OCI-LY3 (cell line): Measurements from ENCODE around the gene DIP2C.

ENCODE experiments used
- H2AFZ ChIP-seq: fragments of 200-600, 300-600 bp; shearing (Covaris generic); 2 replicates; pipeline ENCODE4 v1.6.0; 2014; ENCODE audit warnings: antibody characterized with exemption, low read depth, low read length
- H3K27ac ChIP-seq: fragments of 200-600, 300-600 bp; sonication (generic); 2 replicates; pipeline ENCODE4 v1.5.1; 2014; ENCODE audit warnings: mild to moderate bottlenecking, low read length, moderate library complexity, mixed read lengths
- H3K27me3 ChIP-seq: fragments of 200-600, 300-600 bp; sonication (generic); 2 replicates; pipeline ENCODE4 v1.6.1; 2014; ENCODE audit warnings: low read depth, low read length, mixed read lengths
- H3K36me3 ChIP-seq: fragments of 200-600, 300-600 bp; sonication (generic); replicated peaks from 2 replicates; pipeline ENCODE3; 2014; ENCODE audit warnings: low read depth, low read length, mixed read lengths
- H3K4me1 ChIP-seq: fragments of 300-600, 200-600 bp; sonication (generic); 2 replicates; pipeline ENCODE4 v1.6.1; 2014; ENCODE audit warnings: low read length, mixed read lengths
- H3K4me2 ChIP-seq: fragments of 200-600, 300-600 bp; sonication (generic); 2 replicates; pipeline ENCODE4 v1.6.1; 2014; ENCODE audit warnings: low read length, mixed read lengths
- H3K4me3 ChIP-seq: fragments of 300-600, 200-600 bp; sonication (generic); 2 replicates; pipeline ENCODE4 v1.5.1; 2014; ENCODE audit warnings: antibody characterized with exemption, mild to moderate bottlenecking, low read length, moderate library complexity
- H3K79me2 ChIP-seq: fragments of 300-600, 200-600 bp; shearing (Covaris generic); 2 replicates; pipeline ENCODE4 v1.6.1; 2014; ENCODE audit warnings: mild to moderate bottlenecking, low read length, mixed read lengths
- H3K9ac ChIP-seq: fragments of 300-600, 200-600 bp; shearing (Covaris generic); 2 replicates; pipeline ENCODE4 v1.6.0; 2014; ENCODE audit warnings: mild to moderate bottlenecking, low read length, moderate library complexity
- H3K9me3 ChIP-seq: fragments of 200-600, 300-600 bp; shearing (Covaris generic); 2 replicates; pipeline ENCODE4 v1.6.1; 2014; ENCODE audit warnings: low read length, mixed read lengths; ENCODE audit not compliant: insufficient read depth
- H4K20me1 ChIP-seq: fragments of 200-600, 300-600 bp; sonication (generic); 2 replicates; pipeline ENCODE4 v1.6.1; 2016; ENCODE audit warnings: low read length, mixed read lengths; ENCODE audit not compliant: insufficient read depth
- EZH2phosphoT487 ChIP-seq: fragments of 200-600 bp; shearing (Covaris generic); IDR thresholded peaks from 2 replicates; pipeline ENCODE4 v1.6.1; 2018; ENCODE audit warnings: antibody characterized with exemption, mixed run types, low read depth
- TF ChIP-seq, protein P1 (sequence below): fragments of 200-600, 300-600 bp; sonication (generic); IDR thresholded peaks from 2 replicates; pipeline ENCODE4 v1.5.1; 2014; ENCODE audit warnings: antibody characterized with exemption, low read length, low read depth

Gene DIP2C

DNA sequence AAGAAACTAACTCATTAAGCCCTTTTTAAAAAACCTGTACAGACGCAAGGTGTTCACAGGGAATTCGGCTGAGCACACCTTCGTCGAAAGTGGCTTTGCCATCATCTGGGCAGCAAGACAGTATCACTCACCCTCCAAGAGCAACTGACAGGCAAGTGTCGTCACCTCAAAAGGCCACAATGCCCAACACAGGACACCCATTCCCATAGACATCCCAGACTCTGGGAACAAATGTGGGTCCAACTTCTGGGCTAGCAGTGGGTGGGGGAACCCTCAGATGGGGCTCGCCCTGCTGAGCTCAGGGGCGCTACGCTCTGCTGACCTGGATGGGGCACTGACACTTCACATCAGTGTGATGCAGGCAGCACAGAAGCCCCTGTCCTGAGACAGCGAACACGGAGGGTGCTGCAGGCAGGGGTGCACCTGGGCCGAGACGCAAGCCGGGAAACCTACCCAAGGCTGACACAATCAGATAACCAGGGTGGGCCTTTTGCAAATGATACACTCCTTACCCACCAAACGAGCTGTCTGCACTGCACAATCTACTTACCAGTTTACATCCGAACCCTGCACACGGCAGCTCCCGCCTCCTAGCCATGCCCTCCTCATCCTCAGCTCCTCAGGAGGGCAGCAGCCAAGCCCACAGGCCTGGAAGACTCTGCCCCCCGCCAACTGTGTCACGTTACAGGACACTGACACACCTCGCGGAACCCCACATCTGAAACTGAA lies 1.7 kb downstream of the DIP2C start:
- Histone ChIP-seq H3K9ac (no peak overlapping the region), H3K4me1 (no peaks in the 10 kb centered on the region), H3K27ac (no peak overlapping the region), H3K4me3 (no peak overlapping the region), H3K4me2 (no peak overlapping the region), H3K9me3 (no peaks in the 10 kb centered on the region), H4K20me1 (no peaks in the 10 kb centered on the region), H3K79me2 (no peaks in the 10 kb centered on the region), H3K36me3 (no peaks in the 10 kb centered on the region), H3K27me3 (no peaks in the 10 kb centered on the region), H2AFZ (no peak overlapping the region)
- TF ChIP-seq EZH2phosphoT487: no peak
- TF ChIP-seq, protein P1, sequence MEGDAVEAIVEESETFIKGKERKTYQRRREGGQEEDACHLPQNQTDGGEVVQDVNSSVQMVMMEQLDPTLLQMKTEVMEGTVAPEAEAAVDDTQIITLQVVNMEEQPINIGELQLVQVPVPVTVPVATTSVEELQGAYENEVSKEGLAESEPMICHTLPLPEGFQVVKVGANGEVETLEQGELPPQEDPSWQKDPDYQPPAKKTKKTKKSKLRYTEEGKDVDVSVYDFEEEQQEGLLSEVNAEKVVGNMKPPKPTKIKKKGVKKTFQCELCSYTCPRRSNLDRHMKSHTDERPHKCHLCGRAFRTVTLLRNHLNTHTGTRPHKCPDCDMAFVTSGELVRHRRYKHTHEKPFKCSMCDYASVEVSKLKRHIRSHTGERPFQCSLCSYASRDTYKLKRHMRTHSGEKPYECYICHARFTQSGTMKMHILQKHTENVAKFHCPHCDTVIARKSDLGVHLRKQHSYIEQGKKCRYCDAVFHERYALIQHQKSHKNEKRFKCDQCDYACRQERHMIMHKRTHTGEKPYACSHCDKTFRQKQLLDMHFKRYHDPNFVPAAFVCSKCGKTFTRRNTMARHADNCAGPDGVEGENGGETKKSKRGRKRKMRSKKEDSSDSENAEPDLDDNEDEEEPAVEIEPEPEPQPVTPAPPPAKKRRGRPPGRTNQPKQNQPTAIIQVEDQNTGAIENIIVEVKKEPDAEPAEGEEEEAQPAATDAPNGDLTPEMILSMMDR: no peak

DNA sequence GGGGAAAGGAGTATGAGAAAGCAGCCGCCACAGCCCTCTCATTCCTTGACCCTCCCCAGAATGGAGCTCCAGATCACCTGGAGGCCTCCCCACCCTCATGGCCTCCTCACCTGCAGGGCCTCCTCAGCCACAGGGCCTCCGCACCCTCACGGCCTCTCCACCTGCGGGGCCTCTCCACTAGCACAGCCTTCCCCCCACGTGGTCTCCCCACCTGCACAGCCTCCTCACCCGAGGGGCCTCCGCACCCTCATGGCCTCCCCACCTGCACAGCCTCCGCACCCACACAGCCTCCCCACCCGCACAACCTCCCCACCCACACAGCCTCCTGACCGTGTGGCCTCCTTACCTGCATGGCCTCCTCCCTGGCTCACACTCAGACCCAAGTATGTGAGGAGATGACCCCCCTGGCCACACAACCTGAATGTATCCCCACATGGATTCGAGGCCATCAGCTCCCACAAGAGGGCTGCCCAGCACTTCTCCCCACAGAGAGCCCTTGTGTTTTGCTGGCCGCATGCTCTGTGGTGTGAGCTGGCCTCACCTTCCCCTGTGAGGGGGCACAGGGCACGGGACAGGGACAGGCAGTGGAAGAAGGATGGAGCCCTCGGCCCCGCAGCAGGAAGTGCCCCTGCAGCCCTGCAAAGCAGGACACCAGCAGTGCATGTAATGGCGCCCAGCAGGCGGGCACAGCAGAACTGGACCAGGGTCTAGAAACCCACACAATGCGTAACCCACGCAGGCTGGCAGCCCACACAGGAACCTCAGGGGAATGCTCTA lies 3.1 kb downstream of the DIP2C start:
- H3K79me2 ChIP-seq: no peaks in the 10 kb centered on the region
- H3K27ac ChIP-seq: no peak overlapping the region
- no peak overlapping the region for H3K4me3 ChIP-seq
- no peaks in the 10 kb centered on the region for H3K27me3 ChIP-seq
- TF ChIP-seq, protein P1: no peak
- TF ChIP-seq EZH2phosphoT487: no peak
- H3K36me3 ChIP-seq: no peaks in the 10 kb centered on the region
- no peak overlapping the region for H2AFZ ChIP-seq
- no peak overlapping the region for H3K4me2 ChIP-seq
- H3K9ac ChIP-seq: no peak overlapping the region
- H3K4me1 ChIP-seq: no peaks in the 10 kb centered on the region
- no peaks in the 10 kb centered on the region for H4K20me1 ChIP-seq
- H3K9me3 ChIP-seq: no peaks in the 10 kb centered on the region

DNA sequence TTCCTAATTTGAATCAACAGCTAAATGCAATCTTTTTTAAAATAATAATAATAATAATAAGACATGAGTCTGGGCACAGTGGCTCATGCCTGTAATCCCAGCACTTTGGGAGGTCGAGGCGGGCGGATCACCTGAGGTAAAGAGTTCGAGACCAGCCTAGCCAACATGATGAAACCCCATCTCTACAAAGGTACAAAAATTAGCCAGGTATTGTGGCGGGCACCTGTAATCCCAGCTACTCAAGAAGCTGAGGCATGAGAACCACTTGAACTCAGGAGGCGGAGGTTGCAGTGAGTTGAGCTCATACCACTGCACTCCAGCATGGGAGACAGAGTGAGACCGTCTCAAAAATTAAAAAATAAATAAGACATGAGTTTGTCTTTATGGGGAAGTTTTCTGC lies 3.9 kb downstream of the DIP2C start:
- Histone ChIP-seq H3K27me3 (no peaks in the 10 kb centered on the region), H3K27ac (no peak overlapping the region), H4K20me1 (no peaks in the 10 kb centered on the region), H2AFZ (no peak overlapping the region), H3K9me3 (no peaks in the 10 kb centered on the region), H3K4me3 (no peak overlapping the region), H3K36me3 (no peaks in the 10 kb centered on the region), H3K4me1 (no peaks in the 10 kb centered on the region), H3K4me2 (no peak overlapping the region), H3K9ac (no peak overlapping the region), H3K79me2 (no peaks in the 10 kb centered on the region)
- TF ChIP-seq, protein P1: no peak
- no peak for TF ChIP-seq EZH2phosphoT487

DNA sequence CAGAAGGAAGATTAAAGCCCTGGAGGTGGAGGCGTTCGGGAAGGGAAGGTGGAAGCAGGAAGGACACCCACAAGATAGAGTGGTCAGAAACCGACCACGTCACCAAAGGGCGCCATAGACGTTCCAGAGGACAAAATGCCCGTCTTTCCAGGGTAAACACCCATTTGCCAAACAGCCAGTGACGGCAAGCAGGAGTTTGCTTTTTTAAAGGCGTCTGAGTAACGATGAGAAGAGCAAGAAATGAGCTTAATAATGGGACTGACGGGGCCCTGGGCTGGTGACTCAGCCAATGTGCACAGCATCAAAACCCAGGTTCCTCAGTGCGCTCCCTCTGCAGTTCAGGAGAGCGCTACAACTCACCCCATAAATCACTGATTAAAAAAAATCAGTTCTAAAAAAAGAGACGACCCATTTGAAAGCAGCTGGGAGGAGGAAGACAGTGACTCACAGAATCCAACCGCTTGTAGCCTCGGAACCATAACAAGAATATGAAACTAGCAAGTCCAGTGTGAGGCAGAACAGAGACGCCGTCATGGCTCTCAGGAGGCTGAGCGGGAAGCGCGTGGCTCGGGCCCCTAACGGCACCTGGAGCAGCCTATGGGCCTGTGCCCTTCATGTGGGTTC lies 5.9 kb downstream of the DIP2C start:
- Histone ChIP-seq H3K27me3 (no peaks in the 10 kb centered on the region), H3K9me3 (no peaks in the 10 kb centered on the region), H3K4me2 (no peak overlapping the region), H3K79me2 (no peaks in the 10 kb centered on the region), H3K27ac (no peak overlapping the region), H3K4me1 (no peaks in the 10 kb centered on the region), H4K20me1 (no peaks in the 10 kb centered on the region), H3K9ac (no peak overlapping the region), H3K36me3 (no peaks in the 10 kb centered on the region), H2AFZ (no peak overlapping the region), H3K4me3 (no peak overlapping the region)
- TF ChIP-seq EZH2phosphoT487: no peak
- TF ChIP-seq, protein P1: no peak
